Panc1 (cell line): ENCODE measurements around the gene C1orf210. TPM values are rescaled to one million over a fixed set of nuclear protein-coding genes. Genes with fewer than 3 reads are reported as not detected.

Experiments
- ATAC-seq: fragments of 200-7000 bp; cut with Tn5 transposase; 2 replicates; pipeline ENCODE4 v1.9.1; 2020; ENCODE audit warnings: mild to moderate bottlenecking, moderate library complexity
- BruUV-seq: library from RNA; stranded (reverse); fragments of 400-500 nt; replicated peaks from 2 replicates; lab custom pipeline; 2021; lab: Mats Ljungman, UMichigan
- CTCF ChIA-PET: fragments of 300-600 bp; sonication (Branson Sonifier 250); formaldehyde crosslinking; loops from one replicate; lab custom pipeline; 2022; ENCODE audit warnings: antibody characterized with exemption; lab: Charles Lee
- POLR2A ChIA-PET: fragments of 300-600 bp; sonication (Branson Sonifier 250); formaldehyde crosslinking; loops from one replicate; lab custom pipeline; 2022; ENCODE audit warnings: antibody characterized with exemption; lab: Charles Lee
- DNase-seq: peaks from one replicate; pipeline ENCODE4 v3.0.0-alpha.2; 2010; ENCODE audit warnings: low read depth, low spot score
- H3K27ac ChIP-seq: 2 replicates; pipeline ENCODE4 v1.5.1; 2011; ENCODE audit warnings: mild to moderate bottlenecking, low read length, inconsistent platforms
- H3K27me3 ChIP-seq: fragments of 200-500 bp; sonication (Bioruptor generic); 2 replicates; pipeline ENCODE4 v1.6.0; 2014; ENCODE audit warnings: low read length, inconsistent platforms; ENCODE audit not compliant: control insufficient read depth, insufficient read depth
- H3K36me3 ChIP-seq: fragments of 200-500 bp; sonication (Bioruptor generic); 2 replicates; pipeline ENCODE4 v1.5.1; 2014; ENCODE audit warnings: inconsistent platforms, mild to moderate bottlenecking, low read length, moderate library complexity; ENCODE audit not compliant: control insufficient read depth, insufficient read depth
- H3K4me1 ChIP-seq: 2 replicates; pipeline ENCODE4 v1.5.1; 2011; ENCODE audit warnings: inconsistent platforms, mild to moderate bottlenecking, low read length, moderate library complexity; ENCODE audit not compliant: control insufficient read depth, insufficient read depth
- H3K4me3 ChIP-seq, 2 experiments: 2 replicates each; pipeline ENCODE4 v1.5.1; 2011 to 2012; ENCODE audit warnings: low read depth in 2 of 2, low read length in 2 of 2, mild to moderate bottlenecking in 2 of 2, inconsistent platforms in 1 of 2, moderate library complexity in 1 of 2
- H3K9me3 ChIP-seq: fragments of 200-500 bp; sonication (Bioruptor generic); 2 replicates; pipeline ENCODE4 v1.5.1; 2014; ENCODE audit warnings: low read depth, mild to moderate bottlenecking, inconsistent platforms, low read length, moderate library complexity; ENCODE audit not compliant: control insufficient read depth, insufficient read depth
- POLR2AphosphoS5 ChIP-seq: IDR thresholded peaks from 2 replicates; pipeline ENCODE4 v1.6.1; 2012; ENCODE audit warnings: mild to moderate bottlenecking, low read depth, low read length, moderate library complexity
- SIN3A ChIP-seq: IDR thresholded peaks from 2 replicates; pipeline ENCODE4 v1.6.1; 2012; ENCODE audit warnings: low read depth, mild to moderate bottlenecking, low read length, moderate library complexity, borderline replicate concordance; ENCODE audit not compliant: insufficient read depth
- TCF7L2 ChIP-seq: IDR thresholded peaks from 2 replicates; pipeline ENCODE4 v1.6.1; 2011; ENCODE audit warnings: mild to moderate bottlenecking, low read depth, low read length, inconsistent platforms
- in situ Hi-C: cut with HindIII; loops from 2 replicates; pipeline ENCODE4 v1.10.0; 2016; ENCODE audit warnings: low sequenced_read_pairs, low pct_unique_long_range_greater_than_20kb
- intact Hi-C: fragments of 100-400 bp; cut with micrococcal nuclease; formaldehyde crosslinking; loops from one replicate; pipeline ENCODE4 v1.10.0; 2022; ENCODE audit not compliant: unreplicated experiment
- total RNA-seq: library from RNA; stranded (reverse); gene quantifications from one replicate; pipeline ENCODE4 v1.2.1, GENCODE V29; 2021; ENCODE audit not compliant: unreplicated experiment
- TF ChIP-seq, protein P1 (sequence below): fragments of 450-650 bp; IDR thresholded peaks from 2 replicates; pipeline ENCODE4 v1.5.1; 2017; ENCODE audit warnings: mild to moderate bottlenecking
- TF ChIP-seq, protein P2 (sequence below), 2 experiments: IDR thresholded peaks; 2 replicates each; pipeline ENCODE4 v1.6.1; 2011 to 2012; ENCODE audit warnings: low read depth in 2 of 2, control low read depth in 1 of 2, low read length in 1 of 2, mild to moderate bottlenecking in 1 of 2, moderate library complexity in 1 of 2; ENCODE audit not compliant: insufficient read depth in 1 of 2

C1orf210 gene
- total RNA-seq, 1 experiment from 2014 or later = not detected

DNA sequence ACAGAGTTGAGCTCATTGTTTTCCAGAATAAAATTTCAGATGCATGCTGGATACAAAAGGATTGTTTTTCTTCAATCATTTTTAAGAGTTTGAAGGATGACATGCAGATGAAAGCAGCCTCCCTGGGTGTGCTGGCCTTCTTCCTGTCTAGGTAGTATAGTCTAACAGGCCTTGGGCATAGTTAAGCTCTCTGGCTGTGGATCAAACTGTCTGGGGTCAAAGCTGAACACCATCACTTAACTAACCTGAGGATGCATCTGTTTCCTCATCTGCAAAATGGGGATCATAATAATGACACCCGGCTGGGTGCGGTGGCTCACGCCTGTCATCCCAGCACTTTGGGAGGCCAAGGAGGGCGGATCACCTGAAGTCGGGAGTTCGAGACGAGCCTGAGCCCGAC, 9.4 kb upstream of the C1orf210 start:
- H3K9me3 ChIP-seq = no peaks in the 10 kb centered on the region
- TF ChIP-seq TCF7L2 (no peak), SIN3A (no peak), POLR2AphosphoS5 (no peak)
- TF ChIP-seq, protein P1, sequence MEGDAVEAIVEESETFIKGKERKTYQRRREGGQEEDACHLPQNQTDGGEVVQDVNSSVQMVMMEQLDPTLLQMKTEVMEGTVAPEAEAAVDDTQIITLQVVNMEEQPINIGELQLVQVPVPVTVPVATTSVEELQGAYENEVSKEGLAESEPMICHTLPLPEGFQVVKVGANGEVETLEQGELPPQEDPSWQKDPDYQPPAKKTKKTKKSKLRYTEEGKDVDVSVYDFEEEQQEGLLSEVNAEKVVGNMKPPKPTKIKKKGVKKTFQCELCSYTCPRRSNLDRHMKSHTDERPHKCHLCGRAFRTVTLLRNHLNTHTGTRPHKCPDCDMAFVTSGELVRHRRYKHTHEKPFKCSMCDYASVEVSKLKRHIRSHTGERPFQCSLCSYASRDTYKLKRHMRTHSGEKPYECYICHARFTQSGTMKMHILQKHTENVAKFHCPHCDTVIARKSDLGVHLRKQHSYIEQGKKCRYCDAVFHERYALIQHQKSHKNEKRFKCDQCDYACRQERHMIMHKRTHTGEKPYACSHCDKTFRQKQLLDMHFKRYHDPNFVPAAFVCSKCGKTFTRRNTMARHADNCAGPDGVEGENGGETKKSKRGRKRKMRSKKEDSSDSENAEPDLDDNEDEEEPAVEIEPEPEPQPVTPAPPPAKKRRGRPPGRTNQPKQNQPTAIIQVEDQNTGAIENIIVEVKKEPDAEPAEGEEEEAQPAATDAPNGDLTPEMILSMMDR = no peak
- TF ChIP-seq, protein P2, sequence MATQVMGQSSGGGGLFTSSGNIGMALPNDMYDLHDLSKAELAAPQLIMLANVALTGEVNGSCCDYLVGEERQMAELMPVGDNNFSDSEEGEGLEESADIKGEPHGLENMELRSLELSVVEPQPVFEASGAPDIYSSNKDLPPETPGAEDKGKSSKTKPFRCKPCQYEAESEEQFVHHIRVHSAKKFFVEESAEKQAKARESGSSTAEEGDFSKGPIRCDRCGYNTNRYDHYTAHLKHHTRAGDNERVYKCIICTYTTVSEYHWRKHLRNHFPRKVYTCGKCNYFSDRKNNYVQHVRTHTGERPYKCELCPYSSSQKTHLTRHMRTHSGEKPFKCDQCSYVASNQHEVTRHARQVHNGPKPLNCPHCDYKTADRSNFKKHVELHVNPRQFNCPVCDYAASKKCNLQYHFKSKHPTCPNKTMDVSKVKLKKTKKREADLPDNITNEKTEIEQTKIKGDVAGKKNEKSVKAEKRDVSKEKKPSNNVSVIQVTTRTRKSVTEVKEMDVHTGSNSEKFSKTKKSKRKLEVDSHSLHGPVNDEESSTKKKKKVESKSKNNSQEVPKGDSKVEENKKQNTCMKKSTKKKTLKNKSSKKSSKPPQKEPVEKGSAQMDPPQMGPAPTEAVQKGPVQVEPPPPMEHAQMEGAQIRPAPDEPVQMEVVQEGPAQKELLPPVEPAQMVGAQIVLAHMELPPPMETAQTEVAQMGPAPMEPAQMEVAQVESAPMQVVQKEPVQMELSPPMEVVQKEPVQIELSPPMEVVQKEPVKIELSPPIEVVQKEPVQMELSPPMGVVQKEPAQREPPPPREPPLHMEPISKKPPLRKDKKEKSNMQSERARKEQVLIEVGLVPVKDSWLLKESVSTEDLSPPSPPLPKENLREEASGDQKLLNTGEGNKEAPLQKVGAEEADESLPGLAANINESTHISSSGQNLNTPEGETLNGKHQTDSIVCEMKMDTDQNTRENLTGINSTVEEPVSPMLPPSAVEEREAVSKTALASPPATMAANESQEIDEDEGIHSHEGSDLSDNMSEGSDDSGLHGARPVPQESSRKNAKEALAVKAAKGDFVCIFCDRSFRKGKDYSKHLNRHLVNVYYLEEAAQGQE (IDR thresholded peaks at IDR 0.05; ENCODE audit: insufficient read depth in 1 of 2, low read depth in 2 of 2, low read length in 1 of 2) = no peak

DNA sequence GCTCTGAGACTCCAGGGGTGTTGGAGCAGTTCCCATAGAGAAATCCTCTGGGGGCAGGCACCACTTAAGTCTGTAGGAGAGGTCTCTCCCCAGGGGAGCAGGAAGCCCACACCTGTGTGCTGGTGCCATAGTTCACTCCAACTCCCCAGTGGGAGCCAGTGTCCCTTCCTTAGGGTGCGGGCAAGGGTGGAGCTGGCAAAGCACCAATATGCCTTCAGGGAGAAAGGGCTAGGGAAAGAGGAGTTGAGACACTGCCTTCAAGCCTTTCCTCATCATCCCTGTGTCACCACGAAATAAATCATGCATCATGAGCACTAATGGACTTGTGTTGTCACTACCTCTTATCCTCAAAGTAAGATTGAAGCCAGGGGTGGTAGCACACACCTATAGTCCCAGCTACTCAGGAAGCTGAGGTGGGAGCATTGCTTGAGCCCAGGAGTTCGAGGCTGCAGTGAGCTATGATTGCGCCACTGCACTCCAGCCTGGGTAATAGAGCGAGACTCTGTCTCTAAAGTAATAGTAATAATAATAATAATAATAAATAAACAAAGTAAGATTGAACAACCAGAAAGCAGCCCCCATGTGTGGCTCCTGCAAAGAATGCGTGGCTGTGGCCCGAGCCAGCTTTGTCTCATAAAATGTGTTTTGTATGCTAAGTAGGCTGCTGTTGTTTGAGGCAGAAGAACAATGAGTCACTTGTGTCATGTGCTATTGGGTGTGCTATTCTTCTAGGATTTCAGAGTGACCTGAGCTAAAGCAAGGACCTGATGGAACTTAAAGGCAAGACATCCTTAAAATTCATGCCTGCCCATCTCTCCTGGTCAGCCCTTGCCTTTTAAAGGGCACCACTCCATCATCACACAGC, 8.7 kb upstream of the C1orf210 start:
- POLR2A ChIA-PET = no interaction called here
- BruUV-seq = no TSS peak
- ATAC-seq = no peak
- in situ Hi-C loops (no loop called here), intact Hi-C loops (no loop called here)
- no peak overlapping the region for H3K4me3 ChIP-seq
- no peak overlapping the region for H3K27ac ChIP-seq
- DNase-seq = peak; percentile 18
- H3K36me3 ChIP-seq = no peaks in the 10 kb centered on the region
- no peaks in the 10 kb centered on the region for H3K27me3 ChIP-seq
- TF ChIP-seq TCF7L2 = no peak
- TF ChIP-seq, protein P1 = no peak
- TF ChIP-seq, protein P2 (IDR thresholded peaks at IDR 0.05; ENCODE audit: insufficient read depth in 1 of 2, low read depth in 2 of 2, low read length in 1 of 2) = no peak
- no peak for TF ChIP-seq SIN3A
- TF ChIP-seq POLR2AphosphoS5 = no peak
- H3K4me1 ChIP-seq = no peaks in the 10 kb centered on the region
- no peaks in the 10 kb centered on the region for H3K9me3 ChIP-seq
- CTCF ChIA-PET = no interaction called here

More for the DNA sequence above, 9.4 kb upstream of the C1orf210 start:
- no peak for ATAC-seq
- ChIA-PET CTCF (no interaction called here), POLR2A (no interaction called here)
- no peaks in the 10 kb centered on the region for H3K4me1 ChIP-seq
- H3K27me3 ChIP-seq = no peaks in the 10 kb centered on the region
- no TSS peak for BruUV-seq
- no peaks in the 10 kb centered on the region for H3K36me3 ChIP-seq
- H3K4me3 ChIP-seq = no peak overlapping the region
- DNase-seq = no peak
- in situ Hi-C loops (no loop called here), intact Hi-C loops (no loop called here)
- H3K27ac ChIP-seq = no peak overlapping the region
